A549 (cell line): Measurements from ENCODE around the gene PNPLA1.

Source experiments
- CEBPB ChIP-seq, 2 experiments: fragments of >200 bp in 1 of 2; sonication (Bioruptor Twin) in 1 of 2; formaldehyde crosslinking in 1 of 2; IDR thresholded peaks; 2 replicates each; pipeline ENCODE4 v1.6.1; 2012 to 2016
- RCOR1 ChIP-seq: fragments of 150-350 bp; IDR thresholded peaks from 2 replicates; pipeline ENCODE4 v1.6.1; 2014; ENCODE audit warnings: antibody characterized with exemption, low read length, low read depth
- SMC3 ChIP-seq: fragments of >200 bp; sonication (Bioruptor Twin); formaldehyde crosslinking; IDR thresholded peaks from 3 replicates; pipeline ENCODE4 v1.6.1; 2018; ENCODE audit warnings: inconsistent platforms
- TF ChIP-seq, protein P1 (sequence below): fragments of >200 bp; sonication (Bioruptor Twin); formaldehyde crosslinking; IDR thresholded peaks from 3 replicates; pipeline ENCODE4 v1.5.1; 2016
- TF ChIP-seq, protein P2 (sequence below): IDR thresholded peaks from 2 replicates; pipeline ENCODE4 v1.6.1; 2012

DNA sequence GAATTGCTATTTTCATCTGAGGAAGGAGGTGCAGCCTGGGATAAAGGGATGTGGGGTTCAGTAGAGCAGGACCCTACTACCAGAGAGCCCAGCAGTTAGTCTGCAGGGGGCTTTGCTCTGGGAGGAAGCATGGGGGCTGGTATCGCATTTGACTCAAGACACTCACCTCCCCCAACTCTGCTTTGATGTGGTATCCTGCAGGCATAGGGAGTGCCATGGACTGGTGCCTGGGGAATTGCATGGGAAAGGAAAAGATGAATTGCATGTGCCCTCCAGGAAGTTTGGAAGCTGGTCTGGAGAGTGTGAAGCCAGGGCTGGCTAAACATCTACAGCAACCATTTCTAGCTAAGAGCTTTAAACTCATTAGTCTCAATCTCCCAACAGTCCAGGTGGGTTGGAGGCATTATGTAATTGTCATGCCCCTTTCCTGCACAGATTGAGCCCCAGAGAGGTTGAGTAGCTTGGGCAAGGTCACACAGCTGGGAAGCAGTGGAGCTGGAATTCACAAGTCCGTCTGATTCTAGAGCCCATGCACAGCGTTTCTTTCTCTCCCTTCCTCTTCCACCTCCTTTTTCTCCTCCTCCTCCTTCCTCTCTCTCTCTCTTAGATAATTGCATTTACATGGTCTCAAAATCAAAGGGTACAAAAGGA lies 26.2 kb upstream of the PNPLA1 start:
- TF ChIP-seq CEBPB (IDR thresholded peaks at IDR 0.05) (no peak), RCOR1 (no peak), SMC3 (no peak)
- TF ChIP-seq, protein P1, sequence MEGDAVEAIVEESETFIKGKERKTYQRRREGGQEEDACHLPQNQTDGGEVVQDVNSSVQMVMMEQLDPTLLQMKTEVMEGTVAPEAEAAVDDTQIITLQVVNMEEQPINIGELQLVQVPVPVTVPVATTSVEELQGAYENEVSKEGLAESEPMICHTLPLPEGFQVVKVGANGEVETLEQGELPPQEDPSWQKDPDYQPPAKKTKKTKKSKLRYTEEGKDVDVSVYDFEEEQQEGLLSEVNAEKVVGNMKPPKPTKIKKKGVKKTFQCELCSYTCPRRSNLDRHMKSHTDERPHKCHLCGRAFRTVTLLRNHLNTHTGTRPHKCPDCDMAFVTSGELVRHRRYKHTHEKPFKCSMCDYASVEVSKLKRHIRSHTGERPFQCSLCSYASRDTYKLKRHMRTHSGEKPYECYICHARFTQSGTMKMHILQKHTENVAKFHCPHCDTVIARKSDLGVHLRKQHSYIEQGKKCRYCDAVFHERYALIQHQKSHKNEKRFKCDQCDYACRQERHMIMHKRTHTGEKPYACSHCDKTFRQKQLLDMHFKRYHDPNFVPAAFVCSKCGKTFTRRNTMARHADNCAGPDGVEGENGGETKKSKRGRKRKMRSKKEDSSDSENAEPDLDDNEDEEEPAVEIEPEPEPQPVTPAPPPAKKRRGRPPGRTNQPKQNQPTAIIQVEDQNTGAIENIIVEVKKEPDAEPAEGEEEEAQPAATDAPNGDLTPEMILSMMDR = no peak
- TF ChIP-seq, protein P2, sequence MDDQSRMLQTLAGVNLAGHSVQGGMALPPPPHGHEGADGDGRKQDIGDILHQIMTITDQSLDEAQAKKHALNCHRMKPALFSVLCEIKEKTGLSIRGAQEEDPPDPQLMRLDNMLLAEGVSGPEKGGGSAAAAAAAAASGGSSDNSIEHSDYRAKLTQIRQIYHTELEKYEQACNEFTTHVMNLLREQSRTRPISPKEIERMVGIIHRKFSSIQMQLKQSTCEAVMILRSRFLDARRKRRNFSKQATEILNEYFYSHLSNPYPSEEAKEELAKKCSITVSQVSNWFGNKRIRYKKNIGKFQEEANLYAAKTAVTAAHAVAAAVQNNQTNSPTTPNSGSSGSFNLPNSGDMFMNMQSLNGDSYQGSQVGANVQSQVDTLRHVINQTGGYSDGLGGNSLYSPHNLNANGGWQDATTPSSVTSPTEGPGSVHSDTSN = no peak
